NCI-H226 (cell line): Measurements from ENCODE around the gene UGT1A8.
"Not testable (repeated sequence)": the region's sequence is repeated elsewhere in the genome, so short reads cannot be mapped to it uniquely, and the experiment has no call there.

Experiments
- DNase-seq: peaks from one replicate; pipeline ENCODE4 v3.0.0-alpha.2; 2015

The UGT1A8 gene

GRCh38 chr2:233736868-233737653 lies 119.6 kb downstream of the UGT1A8 start:
- DNase-seq = not testable (repeated sequence)

GRCh38 chr2:233740870-233741269 lies 123.4 kb downstream of the UGT1A8 start:
- DNase-seq = no peak

- DNase-seq = no peak
Measured at GRCh38 chr2:233743464-233744259, 126.2 kb downstream of the UGT1A8 start.

GRCh38 chr2:233745073-233745755 lies 127.8 kb downstream of the UGT1A8 start:
- DNase-seq = no peak

GRCh38 chr2:233745838-233746237 lies 128.4 kb downstream of the UGT1A8 start:
- DNase-seq = not testable (repeated sequence)

GRCh38 chr2:233746475-233747282 lies 129.2 kb downstream of the UGT1A8 start:
- DNase-seq = peak; percentile 17

- DNase-seq = no peak
Measured at GRCh38 chr2:233747283-233747544, 129.8 kb downstream of the UGT1A8 start.

GRCh38 chr2:233750689-233751088 lies 133.3 kb downstream of the UGT1A8 start:
- not testable (repeated sequence) for DNase-seq

- DNase-seq = not testable (repeated sequence)
Measured at GRCh38 chr2:233751212-233752009, 134.0 kb downstream of the UGT1A8 start.

GRCh38 chr2:233754872-233755611 lies 137.6 kb downstream of the UGT1A8 start:
- DNase-seq = no peak

GRCh38 chr2:233756429-233757081 lies 139.1 kb downstream of the UGT1A8 start:
- no peak for DNase-seq

- no peak for DNase-seq
Measured at GRCh38 chr2:233758141-233758540, 140.7 kb downstream of the UGT1A8 start.

- DNase-seq = peak; percentile 8
Measured at GRCh38 chr2:233758849-233759248, 141.4 kb downstream of the UGT1A8 start.

- no peak for DNase-seq
Measured at GRCh38 chr2:233760043-233760442, 142.6 kb downstream of the UGT1A8 start, which contains the start of gene UGT1A1. Gene UGT1A1 (plus strand): TSS chr2:233760270. CDS start chr2:233760288, 18 bp downstream.

- DNase-seq = peak; percentile 72
Measured at GRCh38 chr2:233761040-233761769, 143.8 kb downstream of the UGT1A8 start.

- DNase-seq = peak; percentile 87
Measured at GRCh38 chr2:233764264-233764663, 146.8 kb downstream of the UGT1A8 start.

- DNase-seq = peak; percentile 18
Measured at GRCh38 chr2:233764761-233765160, 147.3 kb downstream of the UGT1A8 start.

- DNase-seq = no peak
Measured at GRCh38 chr2:233766416-233766815, 149.0 kb downstream of the UGT1A8 start.

GRCh38 chr2:233768076-233768475 lies 150.6 kb downstream of the UGT1A8 start:
- no peak for DNase-seq

GRCh38 chr2:233769260-233769659 lies 151.8 kb downstream of the UGT1A8 start:
- no peak for DNase-seq
